Muscle layer of colon (tissue), 2 donors: ENCODE data around the gene POLR2L.
A peak's percentile ranks its signal among the peaks of the same experiment; 100 is the strongest.

Source experiments
- H3K27ac ChIP-seq: one replicate; pipeline ENCODE4 v1.7.0; 2013; ENCODE audit warnings: low read depth, mild to moderate bottlenecking, low read length, moderate library complexity
- H3K27me3 ChIP-seq, 2 donors: one replicate each; pipeline ENCODE4 v1.7.0; 2013; ENCODE audit warnings: low read length in 2 of 2, mild to moderate bottlenecking in 2 of 2; ENCODE audit not compliant: insufficient read depth in 2 of 2, control insufficient read depth in 1 of 2
- H3K36me3 ChIP-seq: one replicate; pipeline ENCODE4 v1.7.0; 2013; ENCODE audit warnings: mild to moderate bottlenecking, low read length; ENCODE audit not compliant: insufficient read depth
- H3K4me1 ChIP-seq: one replicate; pipeline ENCODE4 v1.7.0; 2013; ENCODE audit warnings: mild to moderate bottlenecking, low read length; ENCODE audit not compliant: insufficient read depth
- H3K4me3 ChIP-seq, 2 donors: one replicate each; pipeline ENCODE4 v1.7.0; 2013; ENCODE audit warnings: low read length in 2 of 2, low read depth in 1 of 2, mild to moderate bottlenecking in 1 of 2, moderate library complexity in 1 of 2
- H3K9ac ChIP-seq: one replicate; pipeline ENCODE4 v1.7.0; 2013; ENCODE audit warnings: low read length
- H3K9me3 ChIP-seq: one replicate; pipeline ENCODE4 v1.7.0; 2013; ENCODE audit warnings: mild to moderate bottlenecking, low read length
- donor health status: abdominal sarcoma.
- donor health status: Adenocarcinoma of cecum.

POLR2L gene

DNA sequence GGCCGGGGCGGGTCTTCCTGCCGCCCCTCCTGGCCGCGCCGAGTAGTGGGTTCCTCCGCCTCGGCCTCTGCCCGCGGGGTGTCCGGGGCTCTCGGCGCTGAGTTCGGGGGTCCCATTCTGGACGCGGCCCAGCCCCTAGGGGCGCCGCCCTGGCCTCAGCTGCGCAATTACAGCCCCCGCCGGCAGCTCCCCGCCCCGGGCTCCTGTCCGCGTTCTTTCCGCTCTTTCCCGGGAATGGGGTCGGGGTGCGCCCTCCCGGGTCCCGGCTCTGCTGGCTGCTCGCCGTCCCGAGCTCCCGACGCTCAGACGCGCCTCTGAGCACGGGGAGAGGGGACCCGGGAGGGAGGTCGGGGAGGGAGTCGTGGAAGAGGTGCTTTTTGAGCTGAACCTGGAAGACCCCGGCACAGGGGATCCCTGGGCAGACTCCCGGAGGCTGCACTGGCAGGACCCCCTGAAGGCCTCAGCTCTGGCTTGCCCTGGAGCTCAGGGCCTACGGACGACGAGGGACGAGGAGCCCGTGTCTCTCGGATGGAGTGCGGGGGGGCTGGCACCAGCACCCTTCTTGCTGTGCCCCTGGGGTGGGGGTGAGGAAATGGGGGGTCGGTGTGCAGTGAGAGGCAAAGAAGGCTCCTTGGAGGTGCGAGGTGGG is 881 bp upstream of the POLR2L start:
- peak overlapping the region; percentile 41 for H3K9ac ChIP-seq
- peaks cover 35% of the 10 kb centered on the region for H3K4me1 ChIP-seq

DNA sequence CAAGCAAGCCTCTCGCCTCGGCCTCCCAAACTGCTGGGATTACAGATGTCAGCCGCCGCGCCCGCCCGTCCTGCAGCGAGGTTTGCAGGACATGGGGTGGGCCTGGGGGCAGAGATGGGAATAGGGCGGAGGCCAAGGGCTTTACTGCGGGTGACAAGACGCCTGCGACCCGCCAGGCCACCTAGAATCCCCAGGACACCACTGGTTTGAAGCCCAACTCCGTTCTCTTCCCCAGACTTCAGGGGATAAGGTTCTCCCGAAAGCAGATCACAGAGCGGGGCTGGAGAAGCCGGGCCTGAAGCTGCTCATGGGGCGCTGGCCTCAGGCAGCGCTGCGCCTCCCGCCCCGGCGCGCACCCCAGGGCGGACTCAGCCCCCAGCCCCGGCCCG is 354 bp downstream of the POLR2L start:
- Histone ChIP-seq H3K9ac (peak overlapping the region; percentile 61), H3K36me3 (peaks cover 23% of the 10 kb centered on the region), H3K4me3 (peak overlapping the region; percentile 76 to 100), H3K4me1 (peaks cover 31% of the 10 kb centered on the region), H3K27ac (peak overlapping the region; percentile 88), H3K27me3 (no peaks in the 10 kb centered on the region), H3K9me3 (no peaks in the 10 kb centered on the region)

More for the DNA sequence above, 881 bp upstream of the POLR2L start:
- Histone ChIP-seq H3K36me3 (peaks cover 18% of the 10 kb centered on the region), H3K4me3 (peak overlapping the region; percentile 76 to 100), H3K9me3 (no peaks in the 10 kb centered on the region), H3K27me3 (peaks cover 0 to 4% of the 10 kb centered on the region in 2 donors), H3K27ac (peak overlapping the region; percentile 88)

DNA sequence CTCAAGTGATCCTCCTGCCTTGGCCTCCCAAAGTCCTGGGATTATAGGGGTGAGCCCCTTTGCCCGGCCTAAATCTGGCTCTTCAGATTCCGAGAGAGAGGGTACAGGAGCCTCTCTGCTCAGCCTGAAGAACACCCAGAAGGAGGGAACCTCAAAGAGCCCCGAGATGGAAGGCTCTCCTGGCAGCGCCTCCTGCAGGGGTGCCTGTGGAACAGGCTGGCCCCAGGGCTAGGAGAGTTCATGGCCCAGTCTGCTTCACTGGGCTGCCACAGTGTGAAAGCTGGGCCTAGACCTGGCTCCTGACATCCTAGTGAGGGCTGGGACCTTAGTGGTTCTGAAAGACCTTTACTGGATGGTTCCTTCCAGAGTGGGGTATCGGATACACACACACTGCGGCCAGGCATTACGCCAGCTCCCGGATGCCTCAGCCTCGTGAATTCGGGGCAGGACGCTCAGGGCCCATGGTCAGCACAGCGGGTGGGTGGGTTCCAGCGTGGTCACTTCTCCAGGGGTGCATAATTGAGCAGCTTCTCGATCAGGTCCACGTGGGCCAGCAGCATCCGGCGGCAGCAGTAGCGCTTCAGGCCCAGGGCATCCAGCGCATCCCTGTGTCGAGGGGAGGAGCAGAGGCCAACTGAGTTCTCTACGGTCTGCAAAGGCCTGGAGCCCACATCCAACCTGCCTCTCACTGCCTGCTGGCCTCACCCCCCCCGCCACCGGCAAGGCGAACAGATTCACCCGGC is 2.3 kb downstream of the POLR2L start:
- no peak overlapping the region for H3K4me3 ChIP-seq
- peaks cover 31% of the 10 kb centered on the region for H3K4me1 ChIP-seq
- no peaks in the 10 kb centered on the region for H3K9me3 ChIP-seq
- no peaks in the 10 kb centered on the region for H3K27me3 ChIP-seq
- H3K36me3 ChIP-seq, result peaks cover 32% of the 10 kb centered on the region
- H3K9ac ChIP-seq, result no peak overlapping the region
- no peak overlapping the region for H3K27ac ChIP-seq

DNA sequence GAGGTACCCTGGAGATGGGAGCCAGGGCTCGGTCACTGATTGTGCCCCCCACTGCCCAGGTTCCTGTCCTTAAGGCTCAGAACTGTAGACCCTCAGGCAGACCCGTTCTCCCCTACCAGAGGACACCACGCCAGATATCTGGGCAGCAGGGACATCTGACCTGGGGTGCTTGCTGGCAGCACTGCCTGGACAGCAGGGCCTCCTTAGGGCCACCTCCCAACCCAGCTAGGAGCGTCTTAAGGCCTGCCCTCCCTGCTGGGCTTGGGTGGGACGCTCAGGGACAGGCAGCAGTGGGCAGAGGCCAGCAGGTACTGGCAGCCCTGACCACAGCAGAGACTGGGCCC is 3.1 kb downstream of the POLR2L start:
- H3K36me3 ChIP-seq, result peaks cover 32% of the 10 kb centered on the region
- H3K27ac ChIP-seq, result no peak overlapping the region
- no peaks in the 10 kb centered on the region for H3K9me3 ChIP-seq
- no peak overlapping the region for H3K4me3 ChIP-seq
- H3K4me1 ChIP-seq, result peaks cover 32% of the 10 kb centered on the region
- no peaks in the 10 kb centered on the region for H3K27me3 ChIP-seq
- no peak overlapping the region for H3K9ac ChIP-seq

DNA sequence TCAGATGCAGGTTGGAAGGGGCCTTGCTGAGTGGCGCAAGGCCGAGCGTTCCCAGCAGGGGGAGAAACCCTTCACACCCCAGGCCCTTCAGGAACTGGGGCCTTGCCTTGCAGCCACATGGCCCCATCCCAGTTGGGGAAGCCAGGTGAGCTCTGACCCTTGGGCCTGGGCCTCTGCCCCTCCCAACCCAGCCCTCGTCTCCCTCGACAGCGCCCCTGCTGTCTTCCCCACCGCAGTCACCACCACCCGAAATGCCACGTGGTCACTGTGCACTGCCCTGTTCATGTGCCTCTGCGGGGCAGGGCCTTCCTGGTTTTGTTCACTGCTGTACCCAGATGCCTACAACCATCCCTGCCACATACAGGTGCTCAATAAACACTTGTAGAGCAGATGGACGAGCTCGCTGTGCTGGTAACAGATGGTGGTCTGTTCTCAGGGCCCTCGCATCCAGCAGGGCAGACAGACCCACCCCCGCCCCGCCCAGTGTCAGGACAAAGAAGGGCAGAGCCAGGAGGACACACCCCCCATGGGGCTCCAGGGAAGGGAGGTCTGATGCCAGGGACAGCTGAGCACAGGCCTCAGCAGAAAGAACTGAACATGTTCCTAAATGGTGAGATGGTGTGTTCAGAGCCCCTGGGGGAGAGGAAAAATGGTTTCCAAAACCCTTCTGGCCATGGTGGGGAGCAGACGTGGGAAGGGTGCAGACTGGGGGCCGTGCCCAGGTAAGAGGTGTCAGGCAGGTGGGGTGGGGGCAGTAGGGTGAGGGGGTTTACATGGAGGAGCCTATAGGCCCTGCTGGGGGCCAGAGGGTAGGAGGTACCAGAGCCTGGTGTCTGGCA is 3.7 kb downstream of the POLR2L start:
- Histone ChIP-seq H3K9ac (no peak overlapping the region), H3K4me3 (no peak overlapping the region), H3K4me1 (peaks cover 31% of the 10 kb centered on the region), H3K36me3 (peaks cover 32% of the 10 kb centered on the region), H3K9me3 (no peaks in the 10 kb centered on the region), H3K27ac (no peak overlapping the region), H3K27me3 (no peaks in the 10 kb centered on the region)

DNA sequence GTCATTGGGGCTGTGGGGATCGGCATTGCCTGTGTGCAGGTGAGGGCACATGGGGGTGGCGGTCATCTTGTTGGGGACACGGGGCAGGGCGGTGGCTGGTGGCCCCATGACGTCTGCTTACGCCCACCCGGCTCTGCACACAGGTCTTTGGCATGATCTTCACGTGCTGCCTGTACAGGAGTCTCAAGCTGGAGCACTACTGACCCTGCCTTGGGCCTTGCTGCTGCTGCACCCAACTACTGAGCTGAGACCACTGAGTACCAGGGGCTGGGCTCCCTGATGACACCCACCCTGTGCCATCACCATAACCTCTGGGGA is 4.4 kb downstream of the POLR2L start:
- H3K4me3 ChIP-seq, result no peak overlapping the region
- H3K9me3 ChIP-seq, result no peaks in the 10 kb centered on the region
- H3K27me3 ChIP-seq, result no peaks in the 10 kb centered on the region
- H3K36me3 ChIP-seq, result peaks cover 32% of the 10 kb centered on the region
- peaks cover 30% of the 10 kb centered on the region for H3K4me1 ChIP-seq
- H3K27ac ChIP-seq, result no peak overlapping the region
- H3K9ac ChIP-seq, result no peak overlapping the region

DNA sequence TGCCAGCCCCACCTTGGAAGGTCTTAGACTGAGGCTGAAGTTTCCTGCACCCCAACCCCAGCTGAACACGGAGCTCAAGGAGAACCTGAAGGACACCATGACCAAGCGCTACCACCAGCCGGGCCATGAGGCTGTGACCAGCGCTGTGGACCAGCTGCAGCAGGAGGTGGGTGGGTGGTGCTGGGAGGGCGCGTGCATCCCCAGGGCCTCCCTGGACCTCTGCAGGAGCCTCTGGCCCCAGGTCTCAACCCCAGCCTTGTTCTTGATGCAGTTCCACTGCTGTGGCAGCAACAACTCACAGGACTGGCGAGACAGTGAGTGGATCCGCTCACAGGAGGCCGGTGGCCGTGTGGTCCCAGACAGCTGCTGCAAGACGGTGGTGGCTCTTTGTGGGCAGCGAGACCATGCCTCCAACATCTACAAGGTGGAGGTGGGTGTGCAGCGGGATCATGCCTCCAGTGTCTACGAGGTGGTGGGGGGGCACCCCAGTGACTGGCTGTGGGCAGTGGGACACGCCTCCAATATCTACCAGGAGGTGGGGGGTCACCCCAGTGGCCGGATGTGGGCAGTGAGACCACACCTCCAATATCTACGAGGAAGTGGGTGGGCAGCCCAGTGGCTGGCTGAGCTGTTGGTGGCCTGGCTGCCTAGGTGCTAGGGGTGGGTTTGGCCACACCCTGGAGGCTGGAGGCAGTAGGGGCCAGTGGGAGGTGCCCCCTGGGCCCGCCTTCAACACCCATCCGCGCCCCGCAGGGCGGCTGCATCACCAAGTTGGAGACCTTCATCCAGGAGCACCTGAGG is 4.9 kb downstream of the POLR2L start:
- H3K9me3 ChIP-seq, result no peaks in the 10 kb centered on the region
- H3K4me3 ChIP-seq, result no peak overlapping the region
- peaks cover 32% of the 10 kb centered on the region for H3K36me3 ChIP-seq
- peaks cover 31% of the 10 kb centered on the region for H3K4me1 ChIP-seq
- H3K9ac ChIP-seq, result no peak overlapping the region
- H3K27ac ChIP-seq, result no peak overlapping the region
- peaks cover 0 to 1% of the 10 kb centered on the region in 2 donors for H3K27me3 ChIP-seq

DNA sequence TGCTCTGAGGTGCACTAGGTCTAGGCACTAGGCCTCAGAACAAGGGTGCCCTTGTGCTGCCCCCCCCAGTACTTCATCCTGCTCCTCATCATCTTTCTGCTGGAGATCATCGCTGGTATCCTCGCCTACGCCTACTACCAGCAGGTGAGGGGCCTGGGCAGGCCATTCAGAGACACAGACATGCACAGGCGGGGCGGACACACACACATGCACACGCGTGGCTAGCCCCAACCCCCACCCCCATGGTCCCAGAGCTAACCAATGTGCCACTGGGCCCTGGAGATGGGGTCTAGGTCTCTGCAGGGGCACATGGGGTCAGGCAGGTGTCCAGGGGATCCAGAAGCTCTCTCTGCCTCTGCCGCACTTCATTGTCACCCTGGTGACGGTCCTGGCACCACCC is 5.6 kb downstream of the POLR2L start:
- Histone ChIP-seq H3K4me1 (peaks cover 35% of the 10 kb centered on the region), H3K9me3 (no peaks in the 10 kb centered on the region), H3K9ac (no peak overlapping the region), H3K27ac (no peak overlapping the region), H3K4me3 (no peak overlapping the region), H3K27me3 (peaks cover 0 to 8% of the 10 kb centered on the region in 2 donors), H3K36me3 (peaks cover 32% of the 10 kb centered on the region)

DNA sequence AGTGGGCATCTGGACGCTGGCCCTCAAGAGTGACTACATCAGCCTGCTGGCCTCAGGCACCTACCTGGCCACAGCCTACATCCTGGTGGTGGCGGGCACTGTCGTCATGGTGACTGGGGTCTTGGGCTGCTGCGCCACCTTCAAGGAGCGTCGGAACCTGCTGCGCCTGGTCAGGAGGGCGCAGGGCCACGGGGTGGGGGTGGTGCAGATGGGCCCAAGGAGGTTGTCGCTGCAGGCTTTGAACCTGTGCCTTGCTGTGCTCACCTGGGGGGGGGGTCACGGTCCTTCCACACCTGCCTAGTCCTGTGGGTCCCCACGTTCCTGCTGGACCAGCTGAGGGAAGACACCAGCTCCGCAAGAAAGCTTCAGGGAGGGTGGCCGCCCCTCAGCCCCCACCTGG is 6.1 kb downstream of the POLR2L start:
- no peak overlapping the region for H3K27ac ChIP-seq
- H3K36me3 ChIP-seq, result peaks cover 32% of the 10 kb centered on the region
- H3K27me3 ChIP-seq, result peaks cover 0 to 12% of the 10 kb centered on the region in 2 donors
- no peaks in the 10 kb centered on the region for H3K9me3 ChIP-seq
- H3K9ac ChIP-seq, result no peak overlapping the region
- H3K4me1 ChIP-seq, result peaks cover 34% of the 10 kb centered on the region
- H3K4me3 ChIP-seq, result no peak overlapping the region

DNA sequence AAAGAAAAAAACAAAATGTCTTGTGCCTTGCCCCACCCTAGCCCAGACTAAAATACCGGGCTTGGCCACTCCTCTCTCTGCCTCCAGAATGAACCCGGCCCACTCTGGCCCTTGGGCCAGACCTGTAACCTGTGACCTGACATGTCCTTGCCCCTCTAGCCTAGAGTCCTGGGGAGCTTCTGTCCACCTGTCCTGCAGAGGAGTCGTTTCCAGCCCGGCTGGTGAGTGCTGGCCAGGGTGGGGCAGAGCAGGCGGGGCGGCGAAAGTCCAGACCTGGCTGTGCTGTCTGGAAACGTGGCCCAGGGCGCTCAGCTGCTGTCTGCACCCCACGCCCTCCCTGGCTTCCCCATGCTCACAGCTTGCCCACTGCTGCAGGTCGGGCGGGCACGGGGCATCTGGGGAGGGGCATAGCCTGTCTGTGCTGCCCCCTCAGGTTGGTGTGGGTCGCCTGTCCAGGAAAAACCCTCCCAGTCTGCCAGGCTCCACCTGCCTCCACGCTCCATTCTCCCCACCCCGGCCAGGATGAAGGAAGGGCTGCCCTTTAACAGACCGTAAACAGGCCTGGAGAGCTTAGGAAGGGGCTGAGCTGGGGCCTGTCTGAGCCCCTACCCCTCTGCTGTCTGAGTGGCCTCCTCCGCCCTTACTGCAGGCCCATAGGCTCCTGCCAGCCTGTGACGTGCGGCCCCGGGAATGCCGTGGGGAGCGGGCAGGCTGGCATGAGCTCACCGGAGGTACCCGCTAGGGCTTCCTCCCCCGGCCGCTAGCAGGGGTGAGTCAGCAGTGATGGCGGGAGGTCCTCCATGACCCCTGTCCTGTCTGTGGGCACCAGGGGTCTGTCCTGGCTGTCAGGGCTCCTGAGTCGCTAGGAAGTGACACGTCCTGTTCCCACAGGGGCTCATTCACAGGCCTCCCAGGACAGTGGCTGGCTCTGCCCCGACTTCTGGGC is 7.7 kb downstream of the POLR2L start:
- peak overlapping the region; percentile 11 to 56 for H3K4me3 ChIP-seq
- peaks cover 27% of the 10 kb centered on the region for H3K36me3 ChIP-seq
- peaks cover 24% of the 10 kb centered on the region for H3K4me1 ChIP-seq
- peak overlapping the region; percentile 9 for H3K9ac ChIP-seq
- no peaks in the 10 kb centered on the region for H3K9me3 ChIP-seq
- H3K27me3 ChIP-seq, result peaks cover 0 to 29% of the 10 kb centered on the region in 2 donors
- peak overlapping the region; percentile 93 for H3K27ac ChIP-seq
